Measurements from ENCODE around the gene INS.

INS gene

GRCh38 chr11:2177076-2177475 lies 16.1 kb upstream of the INS start:
- Histone ChIP-seq H4K20me1 (ENCODE audit: insufficient read depth, low read length) (no peaks in the 10 kb centered on the region; the same call in 1 of the 2 replicates), H3K4me1 (ENCODE audit: insufficient read depth, low read length) (no peaks in the 10 kb centered on the region), H3K36me3 (ENCODE audit: insufficient read depth, low read length) (no peaks in the 10 kb centered on the region), H2AFZ (ENCODE audit: low read depth, low read length) (no peak overlapping the region), H3K4me2 (ENCODE audit: insufficient read depth, low read length) (no peak overlapping the region), H3K9ac (ENCODE audit: low read depth, low read length) (no peak overlapping the region), H3K27ac (ENCODE audit: low read length) (no peak overlapping the region), H3K27me3 (ENCODE audit: insufficient read depth, low read length, poor library complexity) (no peaks in the 10 kb centered on the region), H3K79me2 (ENCODE audit: insufficient read depth, low read length) (no peaks in the 10 kb centered on the region), H3K9me3 (ENCODE audit: insufficient read depth, low read length, severe bottlenecking) (no peaks in the 10 kb centered on the region), H3K4me3 (ENCODE audit: low read depth in 1 of 2, low read length in 2 of 2) (no peak overlapping the region)
- TF ChIP-seq, protein P1, sequence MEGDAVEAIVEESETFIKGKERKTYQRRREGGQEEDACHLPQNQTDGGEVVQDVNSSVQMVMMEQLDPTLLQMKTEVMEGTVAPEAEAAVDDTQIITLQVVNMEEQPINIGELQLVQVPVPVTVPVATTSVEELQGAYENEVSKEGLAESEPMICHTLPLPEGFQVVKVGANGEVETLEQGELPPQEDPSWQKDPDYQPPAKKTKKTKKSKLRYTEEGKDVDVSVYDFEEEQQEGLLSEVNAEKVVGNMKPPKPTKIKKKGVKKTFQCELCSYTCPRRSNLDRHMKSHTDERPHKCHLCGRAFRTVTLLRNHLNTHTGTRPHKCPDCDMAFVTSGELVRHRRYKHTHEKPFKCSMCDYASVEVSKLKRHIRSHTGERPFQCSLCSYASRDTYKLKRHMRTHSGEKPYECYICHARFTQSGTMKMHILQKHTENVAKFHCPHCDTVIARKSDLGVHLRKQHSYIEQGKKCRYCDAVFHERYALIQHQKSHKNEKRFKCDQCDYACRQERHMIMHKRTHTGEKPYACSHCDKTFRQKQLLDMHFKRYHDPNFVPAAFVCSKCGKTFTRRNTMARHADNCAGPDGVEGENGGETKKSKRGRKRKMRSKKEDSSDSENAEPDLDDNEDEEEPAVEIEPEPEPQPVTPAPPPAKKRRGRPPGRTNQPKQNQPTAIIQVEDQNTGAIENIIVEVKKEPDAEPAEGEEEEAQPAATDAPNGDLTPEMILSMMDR (IDR thresholded peaks at IDR 0.05; ENCODE audit: borderline replicate concordance, extremely low read depth, low read length, poor library complexity, severe bottlenecking) = no peak
- no peak for TF ChIP-seq EZH2 (IDR thresholded peaks at IDR 0.05; ENCODE audit: borderline replicate concordance, low read depth, low read length, severe bottlenecking)
- no peak for DNase-seq
- no peak for ATAC-seq (ENCODE audit: insufficient read depth, low read depth)

DNA sequence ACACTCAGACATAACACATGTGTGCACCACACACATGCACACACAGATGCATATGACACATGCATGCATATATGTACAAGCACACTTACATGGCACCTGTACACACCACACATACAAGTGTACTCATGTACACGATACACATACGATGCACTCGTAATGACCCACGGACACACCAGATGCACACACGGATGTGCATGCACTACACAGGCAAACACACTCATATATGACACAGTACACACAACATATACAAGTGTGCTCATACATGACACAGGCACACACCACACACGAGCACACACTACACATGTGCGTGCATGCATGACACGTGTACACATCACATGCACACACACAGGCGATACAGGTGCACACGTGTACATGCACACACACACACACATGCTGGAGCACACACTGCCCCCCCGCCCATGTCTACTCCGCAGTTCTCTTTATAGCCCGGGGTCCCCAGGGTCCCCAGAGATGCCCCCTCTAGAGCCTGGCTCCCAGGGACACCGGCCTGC lies 15.4 kb upstream of the INS start:
- no peak overlapping the region for H2AFZ ChIP-seq (ENCODE audit: low read depth, low read length)
- H3K9ac ChIP-seq (ENCODE audit: low read depth, low read length) = no peak overlapping the region
- ATAC-seq (ENCODE audit: insufficient read depth, low read depth) (no peak), DNase-seq (no peak)
- TF ChIP-seq, protein P1 (IDR thresholded peaks at IDR 0.05; ENCODE audit: borderline replicate concordance, extremely low read depth, low read length, poor library complexity, severe bottlenecking) = no peak
- TF ChIP-seq EZH2 (IDR thresholded peaks at IDR 0.05; ENCODE audit: borderline replicate concordance, low read depth, low read length, severe bottlenecking) = no peak
- H3K36me3 ChIP-seq (ENCODE audit: insufficient read depth, low read length) = no peaks in the 10 kb centered on the region
- H4K20me1 ChIP-seq (ENCODE audit: insufficient read depth, low read length) = no peaks in the 10 kb centered on the region; the same call in 1 of the 2 replicates
- no peak overlapping the region for H3K4me2 ChIP-seq (ENCODE audit: insufficient read depth, low read length)
- H3K4me1 ChIP-seq (ENCODE audit: insufficient read depth, low read length) = no peaks in the 10 kb centered on the region
- no peak overlapping the region for H3K27ac ChIP-seq (ENCODE audit: low read length)
- H3K27me3 ChIP-seq (ENCODE audit: insufficient read depth, low read length, poor library complexity) = no peaks in the 10 kb centered on the region
- H3K4me3 ChIP-seq (ENCODE audit: low read depth in 1 of 2, low read length in 2 of 2) = no peak overlapping the region
- H3K9me3 ChIP-seq (ENCODE audit: insufficient read depth, low read length, severe bottlenecking) = no peaks in the 10 kb centered on the region
- H3K79me2 ChIP-seq (ENCODE audit: insufficient read depth, low read length) = no peaks in the 10 kb centered on the region

GRCh38 chr11:2175659-2176058 lies 14.7 kb upstream of the INS start:
- DNase-seq = no peak
- H3K79me2 ChIP-seq (ENCODE audit: insufficient read depth, low read length) = no peaks in the 10 kb centered on the region
- no peak overlapping the region for H3K27ac ChIP-seq (ENCODE audit: low read length)
- no peak overlapping the region for H2AFZ ChIP-seq (ENCODE audit: low read depth, low read length)
- no peaks in the 10 kb centered on the region for H3K4me1 ChIP-seq (ENCODE audit: insufficient read depth, low read length)
- H3K4me2 ChIP-seq (ENCODE audit: insufficient read depth, low read length) = no peak overlapping the region
- TF ChIP-seq, protein P1 (IDR thresholded peaks at IDR 0.05; ENCODE audit: borderline replicate concordance, extremely low read depth, low read length, poor library complexity, severe bottlenecking) = no peak
- TF ChIP-seq EZH2 (IDR thresholded peaks at IDR 0.05; ENCODE audit: borderline replicate concordance, low read depth, low read length, severe bottlenecking) = no peak
- H3K9me3 ChIP-seq (ENCODE audit: insufficient read depth, low read length, severe bottlenecking) = no peaks in the 10 kb centered on the region
- H3K9ac ChIP-seq (ENCODE audit: low read depth, low read length) = no peak overlapping the region
- no peak for ATAC-seq (ENCODE audit: insufficient read depth, low read depth)
- no peaks in the 10 kb centered on the region; the same call in 1 of the 2 replicates for H4K20me1 ChIP-seq (ENCODE audit: insufficient read depth, low read length)
- H3K4me3 ChIP-seq (ENCODE audit: low read depth in 1 of 2, low read length in 2 of 2) = no peak overlapping the region
- H3K27me3 ChIP-seq (ENCODE audit: insufficient read depth, low read length, poor library complexity) = no peaks in the 10 kb centered on the region
- H3K36me3 ChIP-seq (ENCODE audit: insufficient read depth, low read length) = no peaks in the 10 kb centered on the region

Data from DND-41 (cell line).